Measurements from ENCODE around the gene NEAT1.

NEAT1 gene

GRCh38 chr11:65433657-65434056 is 11.1 kb downstream of the NEAT1 start:
- H3K4me3 ChIP-seq (ENCODE audit: low read depth, low read length) = no peak overlapping the region
- no peak for TF ChIP-seq CTCF (IDR thresholded peaks at IDR 0.05; ENCODE audit: borderline replicate concordance, insufficient read depth, low read depth, low read length)

GRCh38 chr11:65434057-65434666 is 11.6 kb downstream of the NEAT1 start:
- no peak for TF ChIP-seq CTCF (IDR thresholded peaks at IDR 0.05; ENCODE audit: borderline replicate concordance, insufficient read depth, low read depth, low read length)
- H3K4me3 ChIP-seq (ENCODE audit: low read depth, low read length) = no peak overlapping the region

GRCh38 chr11:65434667-65435410 is 12.2 kb downstream of the NEAT1 start:
- no peak overlapping the region for H3K4me3 ChIP-seq (ENCODE audit: low read depth, low read length)
- no peak for TF ChIP-seq CTCF (IDR thresholded peaks at IDR 0.05; ENCODE audit: borderline replicate concordance, insufficient read depth, low read depth, low read length)

GRCh38 chr11:65435411-65435931 is 12.9 kb downstream of the NEAT1 start:
- no peak for TF ChIP-seq CTCF (IDR thresholded peaks at IDR 0.05; ENCODE audit: borderline replicate concordance, insufficient read depth, low read depth, low read length)
- no peak overlapping the region for H3K4me3 ChIP-seq (ENCODE audit: low read depth, low read length)

DNA sequence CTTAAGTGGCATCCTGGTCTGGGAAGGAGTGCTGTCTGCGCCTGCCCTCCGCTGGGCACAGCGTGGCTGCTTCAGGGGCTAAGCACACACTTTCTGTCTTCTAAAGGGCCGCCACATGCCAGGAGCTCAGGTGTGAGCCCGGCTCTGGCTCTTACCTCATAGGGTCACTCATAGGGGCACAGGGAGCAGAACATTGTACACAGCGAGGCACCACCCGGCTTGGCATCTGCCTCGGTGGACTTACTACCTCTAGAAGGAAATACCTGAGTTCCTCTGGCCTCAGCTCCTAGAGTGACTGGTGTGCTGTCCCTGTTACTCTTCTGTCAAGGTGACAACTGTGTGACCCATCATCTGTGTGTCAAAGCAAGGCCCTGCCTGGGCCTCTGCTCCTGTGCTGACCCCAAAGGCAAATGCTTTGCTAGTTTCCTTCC is 13.4 kb downstream of the NEAT1 start:
- H3K4me3 ChIP-seq (ENCODE audit: low read depth, low read length) = no peak overlapping the region
- TF ChIP-seq CTCF (IDR thresholded peaks at IDR 0.05; ENCODE audit: borderline replicate concordance, insufficient read depth, low read depth, low read length) = no peak

- TF ChIP-seq CTCF (IDR thresholded peaks at IDR 0.05; ENCODE audit: borderline replicate concordance, insufficient read depth, low read depth, low read length) = no peak
- H3K4me3 ChIP-seq (ENCODE audit: low read depth, low read length) = no peak overlapping the region
Observed at GRCh38 chr11:65436412-65437032, 13.9 kb downstream of the NEAT1 start.

Measured in GM12875 (cell line).